ENCODE data around the gene GRIA4.

GRCh38 chr11:105673089-105673488, 63.2 kb downstream of the GRIA4 start:
- TF ChIP-seq POLR2A (IDR thresholded peaks at IDR 0.05; ENCODE audit: low read depth, low read length) (no peak), POLR2AphosphoS5 (IDR thresholded peaks at IDR 0.05; ENCODE audit: low read depth, low read length) (no peak), SPI1 (IDR thresholded peaks at IDR 0.05; ENCODE audit: low read depth, low read length) (no peak), TAF1 (IDR thresholded peaks at IDR 0.05; ENCODE audit: low read depth, low read length) (no peak), PAX5 (IDR thresholded peaks at IDR 0.05; ENCODE audit: insufficient read depth, low read length, severe bottlenecking) (no peak)
